BJ (cell line): ENCODE data around the gene GK2. TPM values are rescaled to one million over a fixed set of nuclear protein-coding genes. Genes with fewer than 3 reads are reported as not detected.

Experiments
- CTCF ChIA-PET: fragments of 350-600 bp; formaldehyde crosslinking; extraction: SDS; loops from one replicate; lab custom pipeline; 2021; ENCODE audit warnings: antibody characterized with exemption, inconsistent platforms; lab: Yijun Ruan, JAX
- POLR2A ChIA-PET: fragments of 300-600 bp; sonication (Branson Sonifier 250); formaldehyde crosslinking; extraction: SDS; loops from one replicate; lab custom pipeline; 2021; ENCODE audit warnings: antibody characterized with exemption; lab: Charles Lee
- DNase-seq: peaks from one replicate; pipeline ENCODE4 v3.0.0-alpha.2; 2011; ENCODE audit warnings: low read depth
- H3K27me3 ChIP-seq: 2 replicates; pipeline ENCODE4 v1.6.0; 2011; ENCODE audit warnings: low read length; ENCODE audit not compliant: control insufficient read depth, insufficient read depth
- H3K36me3 ChIP-seq: 2 replicates; pipeline ENCODE4 v1.5.1; 2011; ENCODE audit warnings: low read length; ENCODE audit not compliant: control insufficient read depth, insufficient read depth
- H3K4me3 ChIP-seq: 2 replicates; pipeline ENCODE4 v1.5.1; 2011; ENCODE audit warnings: low read depth, mild to moderate bottlenecking, control low read depth, low read length
- CTCF ChIP-seq: IDR thresholded peaks from 2 replicates; pipeline ENCODE4 v1.5.1; 2011; ENCODE audit warnings: low read depth, mild to moderate bottlenecking, control low read depth, inconsistent platforms, low read length, moderate library complexity; ENCODE audit not compliant: insufficient read depth
- polyA plus RNA-seq: library from polyadenylated mRNA; depleted of rRNA; stranded (reverse); fragments of >200 nt; gene quantifications from 2 replicates; pipeline ENCODE4 v1.2.3, GENCODE V29; 2011

Gene GK2
- polyA plus RNA-seq, 1 experiment = not detected

GRCh38 chr4:79370026-79370425 is 38.0 kb downstream of the GK2 start:
- TF ChIP-seq CTCF = no peak
- H3K36me3 ChIP-seq = no peaks in the 10 kb centered on the region
- no peaks in the 10 kb centered on the region for H3K27me3 ChIP-seq
- H3K4me3 ChIP-seq = no peak overlapping the region
- ChIA-PET CTCF (no interaction called here), POLR2A (no interaction called here)
- no peak for DNase-seq

GRCh38 chr4:79367096-79367495 is 40.9 kb downstream of the GK2 start:
- ChIA-PET POLR2A (no interaction called here), CTCF (no interaction called here)
- H3K27me3 ChIP-seq = no peaks in the 10 kb centered on the region
- no peak for TF ChIP-seq CTCF
- no peaks in the 10 kb centered on the region for H3K36me3 ChIP-seq
- H3K4me3 ChIP-seq = no peak overlapping the region
- DNase-seq = no peak

- Histone ChIP-seq H3K4me3 (no peak overlapping the region), H3K36me3 (no peaks in the 10 kb centered on the region), H3K27me3 (no peaks in the 10 kb centered on the region)
- ChIA-PET POLR2A (no interaction called here), CTCF (no interaction called here)
- DNase-seq = no peak
- TF ChIP-seq CTCF = no peak
Measured at GRCh38 chr4:79366422-79366821, 41.6 kb downstream of the GK2 start.

GRCh38 chr4:79364061-79364460 is 44.0 kb downstream of the GK2 start:
- Histone ChIP-seq H3K36me3 (no peaks in the 10 kb centered on the region), H3K27me3 (no peaks in the 10 kb centered on the region), H3K4me3 (no peak overlapping the region)
- CTCF ChIA-PET = interaction anchor here (0.7 kb wide), 1 partner anchor 52 kb away, joined by 3 read pairs; no protein-coding TSS in a partner anchor
- POLR2A ChIA-PET = no interaction called here
- no peak for TF ChIP-seq CTCF
- DNase-seq = no peak

GRCh38 chr4:79362626-79363025 is 45.4 kb downstream of the GK2 start:
- no peak for TF ChIP-seq CTCF
- POLR2A ChIA-PET = no interaction called here
- DNase-seq = no peak
- no peaks in the 10 kb centered on the region for H3K27me3 ChIP-seq
- H3K36me3 ChIP-seq = no peaks in the 10 kb centered on the region
- H3K4me3 ChIP-seq = no peak overlapping the region
- CTCF ChIA-PET = no interaction called here
